ENCODE measurements around the gene PRKD1. TPM values are rescaled to one million over a fixed set of nuclear protein-coding genes. Genes with fewer than 3 reads are reported as not detected.

PRKD1 gene
- total and polyA plus RNA-seq, 10 of the 15 experiments (the other 5 are each of a cell fraction or from before 2014, with no cell fraction given): 0.02 to 0.56 TPM; not detected in 8

- TF ChIP-seq PML (IDR thresholded peaks at IDR 0.05; ENCODE audit: low read length) (no peak), CBFB (IDR thresholded peaks at IDR 0.05; ENCODE audit: low read depth) (no peak), MYB (IDR thresholded peaks at IDR 0.05; ENCODE audit: borderline replicate concordance, low read depth, low read length) (no peak), LARP7 (IDR thresholded peaks at IDR 0.05) (no peak), TBL1XR1 (IDR thresholded peaks at IDR 0.05; ENCODE audit: low read depth, low read length) (no peak), ZNF384 (IDR thresholded peaks at IDR 0.05; ENCODE audit: borderline replicate concordance, low read depth, low read length) (no peak), ATF3 (IDR thresholded peaks at IDR 0.05; ENCODE audit: borderline replicate concordance, extremely low read depth, low read depth, low read length) (no peak), CBX5 (IDR thresholded peaks at IDR 0.05; ENCODE audit: low read depth) (no peak), SMAD5 (IDR thresholded peaks at IDR 0.05; ENCODE audit: low read depth) (no peak), PAX5 (IDR thresholded peaks at IDR 0.05; ENCODE audit: borderline replicate concordance, low read depth, low read length) (no peak), RCOR1 (conservative IDR thresholded peaks at IDR 0.05; ENCODE audit: low read depth, low read length) (no peak)
These were observed 9.5 kb upstream of the PRKD1 start (continued) for GRCh38 chr14:29937116-29937515.

- 52% methylated on average over 2 of the region's 2 CpGs for WGBS (ENCODE audit: insufficient coverage, insufficient replicate concordance, low lambda C conversion rate, missing lambda C conversion rate)
- RAD21 ChIA-PET (ENCODE audit: unreplicated experiment): no interaction called here
- no peaks in the 10 kb centered on the region; the same call in 2 of the 3 replicates for H3K9me3 ChIP-seq (replicated peaks; ENCODE audit: control insufficient read depth, insufficient read depth, low read length)
- H4K20me1 ChIP-seq (ENCODE audit: control insufficient read depth, insufficient read depth): no peaks in the 10 kb centered on the region
- no peak overlapping the region for H3K9ac ChIP-seq (ENCODE audit: control insufficient read depth, insufficient read depth, low read length)
- peaks cover 0 to 3% of the 10 kb centered on the region in 2 experiments; a peak in 1 of 4 replicates for H3K27me3 ChIP-seq (replicated peaks in 1 of 2; ENCODE audit: control insufficient read depth in 2 of 2, insufficient read depth in 2 of 2, low read length in 1 of 2)
- SMC1A ChIA-PET (ENCODE audit: uncharacterized antibody, unreplicated experiment): no interaction called here
- no peak overlapping the region for H3K4me2 ChIP-seq (ENCODE audit: control insufficient read depth, insufficient read depth)
- H3K36me3 ChIP-seq (ENCODE audit: control insufficient read depth in 2 of 2, insufficient read depth in 2 of 2, low read length in 1 of 2): no peaks in the 10 kb centered on the region
- TF ChIP-seq POU2F2 (IDR thresholded peaks at IDR 0.05; ENCODE audit: borderline replicate concordance, low read depth, low read length): no peak
- TF ChIP-seq TARDBP (IDR thresholded peaks at IDR 0.05; ENCODE audit: borderline replicate concordance): no peak
- TF ChIP-seq ATF3 (IDR thresholded peaks at IDR 0.05; ENCODE audit: borderline replicate concordance, extremely low read depth, low read depth, low read length): no peak
- no peak for TF ChIP-seq SRF (IDR thresholded peaks at IDR 0.05; ENCODE audit: low read depth in 2 of 2, low read length in 2 of 2)
- no peak for TF ChIP-seq YBX1 (IDR thresholded peaks at IDR 0.05)
- no peak for TF ChIP-seq RUNX3 (IDR thresholded peaks at IDR 0.05; ENCODE audit: low read length)
- no peak for TF ChIP-seq NBN (IDR thresholded peaks at IDR 0.05)
- no peak for TF ChIP-seq TBL1XR1 (IDR thresholded peaks at IDR 0.05; ENCODE audit: low read depth, low read length)
- TF ChIP-seq GATAD2B (conservative IDR thresholded peaks at IDR 0.05; ENCODE audit: low read depth): no peak
- TF ChIP-seq ZNF24 (IDR thresholded peaks at IDR 0.05): no peak
- no peak for TF ChIP-seq MYB (IDR thresholded peaks at IDR 0.05; ENCODE audit: borderline replicate concordance, low read depth, low read length)
- no peak for TF ChIP-seq NFIC (IDR thresholded peaks at IDR 0.05; ENCODE audit: low read depth, low read length)
- no peak for TF ChIP-seq CBX5 (IDR thresholded peaks at IDR 0.05; ENCODE audit: low read depth)
- TF ChIP-seq E2F4 (IDR thresholded peaks at IDR 0.05; ENCODE audit: low read depth, low read length): no peak
- no peak for TF ChIP-seq RBBP5 (conservative IDR thresholded peaks at IDR 0.05)
- in situ Hi-C loops (cut with MboI): no loop called here
- intact Hi-C loops (cut with micrococcal nuclease; ENCODE audit: unreplicated experiment): no loop called here
- CTCF ChIA-PET: no interaction called here
- POLR2A ChIA-PET: no interaction called here
- no peak for DNase-seq (ENCODE audit: low read depth, low spot score)
- no peak overlapping the region for H3K27ac ChIP-seq (ENCODE audit: control insufficient read depth, insufficient read depth)
- no peak for FAIRE-seq
- no peak for ATAC-seq
- no TSS peak for BruUV-seq (replicated peaks)
- H3K79me2 ChIP-seq (ENCODE audit: control insufficient read depth, insufficient read depth, low read length): no peaks in the 10 kb centered on the region
- no peak overlapping the region for H2AFZ ChIP-seq (ENCODE audit: control insufficient read depth, low read depth, low read length)
- H3K4me1 ChIP-seq (ENCODE audit: control insufficient read depth, insufficient read depth, low read length): no peaks in the 10 kb centered on the region
- no peak overlapping the region for H3K4me3 ChIP-seq
These were observed 2.6 kb upstream of the PRKD1 start for GRCh38 chr14:29930283-29930682.
